Measurements from ENCODE around the gene GPRIN1. TPM values are rescaled to one million over a fixed set of nuclear protein-coding genes. Genes with fewer than 3 reads are reported as not detected.

Gene GPRIN1
- polyA plus RNA-seq, 1 donor: 7.0 TPM

DNA sequence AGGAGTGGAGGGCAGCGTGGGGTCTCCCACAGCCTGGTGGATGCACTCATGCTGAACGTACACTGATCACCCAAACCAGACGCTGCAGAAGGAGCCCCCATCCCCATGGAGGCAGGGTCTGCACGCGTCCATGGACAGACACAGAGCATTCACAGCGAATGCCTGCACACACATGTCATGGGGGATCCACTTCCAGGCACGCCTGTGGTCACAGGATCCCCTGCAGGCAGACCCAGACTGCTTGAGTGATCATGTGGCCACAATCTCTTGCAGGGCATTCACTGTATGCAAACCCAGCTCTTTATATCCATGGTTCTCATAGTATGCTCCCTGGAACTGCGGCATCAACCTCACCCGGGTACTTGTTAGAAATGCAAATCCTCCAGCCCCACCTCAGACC, 15.0 kb upstream of the GPRIN1 start:
- Histone ChIP-seq H3K36me3 (ENCODE audit: control insufficient read depth, insufficient read depth, low read length) (no peaks in the 10 kb centered on the region), H3K9me3 (ENCODE audit: control insufficient read depth, low read depth, low read length) (peaks cover 10% of the 10 kb centered on the region), H3K27ac (ENCODE audit: low read length) (no peak overlapping the region), H3K4me1 (ENCODE audit: control insufficient read depth, insufficient read depth, low read length) (peaks cover 9% of the 10 kb centered on the region), H3K27me3 (ENCODE audit: control insufficient read depth, insufficient read depth, low read length) (peaks cover 89% of the 10 kb centered on the region), H3K4me3 (ENCODE audit: low read length) (no peak overlapping the region)
- no CpG with 5 or more reads among the region's 9 CpGs for WGBS (ENCODE audit: insufficient coverage, low lambda C conversion rate)
- no peak for DNase-seq

GRCh38 chr5:176624142-176624541, 14.2 kb upstream of the GPRIN1 start:
- Histone ChIP-seq H3K4me1 (ENCODE audit: control insufficient read depth, insufficient read depth, low read length) (peaks cover 10% of the 10 kb centered on the region), H3K36me3 (ENCODE audit: control insufficient read depth, insufficient read depth, low read length) (no peaks in the 10 kb centered on the region), H3K27ac (ENCODE audit: low read length) (no peak overlapping the region), H3K4me3 (ENCODE audit: low read length) (no peak overlapping the region), H3K9me3 (ENCODE audit: control insufficient read depth, low read depth, low read length) (peaks cover 12% of the 10 kb centered on the region), H3K27me3 (ENCODE audit: control insufficient read depth, insufficient read depth, low read length) (peaks cover 89% of the 10 kb centered on the region)
- WGBS (ENCODE audit: insufficient coverage, low lambda C conversion rate): no CpG with 5 or more reads among the region's 4 CpGs
- no peak for DNase-seq

- no peak for DNase-seq
- Histone ChIP-seq H3K4me1 (ENCODE audit: control insufficient read depth, insufficient read depth, low read length) (peaks cover 15% of the 10 kb centered on the region), H3K27me3 (ENCODE audit: control insufficient read depth, insufficient read depth, low read length) (peaks cover 88% of the 10 kb centered on the region)
Observed at GRCh38 chr5:176621661-176622079, 11.7 kb upstream of the GPRIN1 start.

GRCh38 chr5:176620333-176620981, 10.5 kb upstream of the GPRIN1 start:
- H3K27me3 ChIP-seq (ENCODE audit: control insufficient read depth, insufficient read depth, low read length): peaks cover 88% of the 10 kb centered on the region
- H3K4me3 ChIP-seq (ENCODE audit: low read length): no peak overlapping the region
- 10% methylated on average over 2 of the region's 32 CpGs for WGBS (ENCODE audit: insufficient coverage, low lambda C conversion rate)
- H3K4me1 ChIP-seq (ENCODE audit: control insufficient read depth, insufficient read depth, low read length): peaks cover 15% of the 10 kb centered on the region
- no peak for DNase-seq
- H3K36me3 ChIP-seq (ENCODE audit: control insufficient read depth, insufficient read depth, low read length): no peaks in the 10 kb centered on the region
- H3K9me3 ChIP-seq (ENCODE audit: control insufficient read depth, low read depth, low read length): peaks cover 14% of the 10 kb centered on the region
- no peak overlapping the region for H3K27ac ChIP-seq (ENCODE audit: low read length)

More at GRCh38 chr5:176621661-176622079, 11.7 kb upstream of the GPRIN1 start:
- Histone ChIP-seq H3K36me3 (ENCODE audit: control insufficient read depth, insufficient read depth, low read length) (no peaks in the 10 kb centered on the region), H3K9me3 (ENCODE audit: control insufficient read depth, low read depth, low read length) (peaks cover 14% of the 10 kb centered on the region), H3K4me3 (ENCODE audit: low read length) (no peak overlapping the region), H3K27ac (ENCODE audit: low read length) (no peak overlapping the region)
- no CpG with 5 or more reads among the region's 13 CpGs for WGBS (ENCODE audit: insufficient coverage, low lambda C conversion rate)

DNA sequence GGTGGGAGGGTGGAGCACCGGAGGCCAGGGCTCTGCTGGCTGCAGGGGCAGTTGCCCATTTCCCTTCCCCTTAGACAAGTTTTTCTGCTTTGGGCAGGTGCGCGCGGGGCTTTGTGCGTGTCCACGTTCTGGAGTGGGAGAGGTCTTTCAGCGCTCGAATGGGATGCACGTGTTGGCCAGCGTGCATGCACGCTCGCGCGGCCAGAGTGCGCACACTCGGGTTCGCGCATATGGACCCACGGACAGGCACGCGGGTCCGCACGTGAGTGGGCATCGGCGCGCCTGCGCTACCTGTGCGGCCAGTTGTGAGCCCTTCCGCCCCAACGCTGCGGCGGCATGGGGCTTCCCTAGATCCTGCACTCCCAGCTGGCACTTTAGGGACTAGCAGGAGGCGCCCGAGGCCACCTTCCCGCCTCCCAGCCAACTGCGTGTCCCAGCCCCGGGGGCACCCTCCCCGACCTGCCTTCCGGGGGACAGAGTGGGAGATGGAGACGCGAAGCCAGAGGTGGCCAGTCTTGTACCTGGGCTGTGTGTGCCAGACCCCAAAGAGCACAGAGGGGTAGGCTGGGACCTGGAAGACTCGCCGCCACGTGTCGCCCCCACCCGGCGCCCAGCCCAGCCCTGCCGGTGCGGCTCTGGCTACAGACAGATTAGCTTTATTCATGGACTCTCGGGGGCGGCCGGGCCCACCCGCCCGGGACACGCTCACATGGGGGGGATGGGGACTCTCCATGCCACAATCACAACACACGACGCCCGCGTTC, 9.8 kb upstream of the GPRIN1 start:
- Histone ChIP-seq H3K9me3 (ENCODE audit: control insufficient read depth, low read depth, low read length) (peaks cover 14% of the 10 kb centered on the region), H3K27ac (ENCODE audit: low read length) (no peak overlapping the region), H3K36me3 (ENCODE audit: control insufficient read depth, insufficient read depth, low read length) (no peaks in the 10 kb centered on the region), H3K4me1 (ENCODE audit: control insufficient read depth, insufficient read depth, low read length) (peaks cover 15% of the 10 kb centered on the region), H3K4me3 (ENCODE audit: low read length) (no peak overlapping the region), H3K27me3 (ENCODE audit: control insufficient read depth, insufficient read depth, low read length) (peaks cover 83% of the 10 kb centered on the region)
- DNase-seq: no peak
- no CpG with 5 or more reads among the region's 59 CpGs for WGBS (ENCODE audit: insufficient coverage, low lambda C conversion rate)

- H3K27ac ChIP-seq (ENCODE audit: low read length): no peak overlapping the region
- peak; percentile 78 to 83 for DNase-seq
- H3K9me3 ChIP-seq (ENCODE audit: control insufficient read depth, low read depth, low read length): peaks cover 14% of the 10 kb centered on the region
- peak overlapping the region; percentile 16 for H3K4me3 ChIP-seq (ENCODE audit: low read length)
- no CpG with 5 or more reads among the region's 31 CpGs for WGBS (ENCODE audit: insufficient coverage, low lambda C conversion rate)
- peaks cover 15% of the 10 kb centered on the region for H3K4me1 ChIP-seq (ENCODE audit: control insufficient read depth, insufficient read depth, low read length)
- H3K27me3 ChIP-seq (ENCODE audit: control insufficient read depth, insufficient read depth, low read length): peaks cover 80% of the 10 kb centered on the region
- no peaks in the 10 kb centered on the region for H3K36me3 ChIP-seq (ENCODE audit: control insufficient read depth, insufficient read depth, low read length)
Observed at GRCh38 chr5:176619203-176619568, 9.2 kb upstream of the GPRIN1 start.

GRCh38 chr5:176618783-176619182, 8.8 kb upstream of the GPRIN1 start:
- H3K36me3 ChIP-seq (ENCODE audit: control insufficient read depth, insufficient read depth, low read length): no peaks in the 10 kb centered on the region
- H3K4me3 ChIP-seq (ENCODE audit: low read length): peak overlapping the region; percentile 16
- no peak overlapping the region for H3K27ac ChIP-seq (ENCODE audit: low read length)
- peaks cover 15% of the 10 kb centered on the region for H3K4me1 ChIP-seq (ENCODE audit: control insufficient read depth, insufficient read depth, low read length)
- H3K27me3 ChIP-seq (ENCODE audit: control insufficient read depth, insufficient read depth, low read length): peaks cover 76% of the 10 kb centered on the region
- H3K9me3 ChIP-seq (ENCODE audit: control insufficient read depth, low read depth, low read length): peaks cover 14% of the 10 kb centered on the region
- WGBS (ENCODE audit: insufficient coverage, low lambda C conversion rate): no CpG with 5 or more reads among the region's 19 CpGs
- no peak for DNase-seq

DNA sequence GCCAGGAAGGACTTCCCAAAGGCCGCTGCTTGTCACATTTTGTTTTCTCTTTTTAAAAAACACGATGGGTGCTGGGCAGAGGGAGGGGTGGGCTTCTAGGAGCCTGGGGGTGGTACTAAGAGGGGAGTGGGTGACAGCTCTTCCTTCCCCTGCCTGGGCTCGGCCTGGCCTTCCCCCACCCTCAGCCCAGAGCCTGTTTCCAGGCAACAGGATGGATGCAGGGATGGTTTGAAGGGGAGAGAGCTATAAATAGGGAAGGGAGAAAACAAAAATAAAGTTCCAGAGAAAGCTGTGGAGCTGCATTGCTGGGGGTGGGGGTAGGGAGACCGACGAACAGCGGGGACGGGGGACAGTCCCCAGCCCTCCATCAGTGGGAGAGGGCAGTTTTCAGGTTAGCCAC, 6.6 kb upstream of the GPRIN1 start:
- H3K27me3 ChIP-seq (ENCODE audit: control insufficient read depth, insufficient read depth, low read length): peaks cover 84% of the 10 kb centered on the region
- peaks cover 14% of the 10 kb centered on the region for H3K9me3 ChIP-seq (ENCODE audit: control insufficient read depth, low read depth, low read length)
- H3K4me3 ChIP-seq (ENCODE audit: low read length): no peak overlapping the region
- DNase-seq: no peak
- WGBS (ENCODE audit: insufficient coverage, low lambda C conversion rate): no CpG with 5 or more reads among the region's 7 CpGs
- H3K36me3 ChIP-seq (ENCODE audit: control insufficient read depth, insufficient read depth, low read length): no peaks in the 10 kb centered on the region
- peaks cover 15% of the 10 kb centered on the region for H3K4me1 ChIP-seq (ENCODE audit: control insufficient read depth, insufficient read depth, low read length)
- H3K27ac ChIP-seq (ENCODE audit: low read length): no peak overlapping the region

GRCh38 chr5:176614805-176615478, 5.0 kb upstream of the GPRIN1 start:
- WGBS (ENCODE audit: insufficient coverage, low lambda C conversion rate): 80% methylated on average over 1 of the region's 8 CpGs
- no peak for DNase-seq
- no peak overlapping the region for H3K4me3 ChIP-seq (ENCODE audit: low read length)
- H3K9me3 ChIP-seq (ENCODE audit: control insufficient read depth, low read depth, low read length): peaks cover 10% of the 10 kb centered on the region
- H3K27me3 ChIP-seq (ENCODE audit: control insufficient read depth, insufficient read depth, low read length): peaks cover 74% of the 10 kb centered on the region
- H3K4me1 ChIP-seq (ENCODE audit: control insufficient read depth, insufficient read depth, low read length): peaks cover 10% of the 10 kb centered on the region
- H3K27ac ChIP-seq (ENCODE audit: low read length): no peak overlapping the region
- H3K36me3 ChIP-seq (ENCODE audit: control insufficient read depth, insufficient read depth, low read length): no peaks in the 10 kb centered on the region

- Histone ChIP-seq H3K4me1 (ENCODE audit: control insufficient read depth, insufficient read depth, low read length) (no peaks in the 10 kb centered on the region), H3K4me3 (ENCODE audit: low read length) (no peak overlapping the region), H3K27ac (ENCODE audit: low read length) (no peak overlapping the region), H3K9me3 (ENCODE audit: control insufficient read depth, low read depth, low read length) (no peaks in the 10 kb centered on the region), H3K36me3 (ENCODE audit: control insufficient read depth, insufficient read depth, low read length) (no peaks in the 10 kb centered on the region), H3K27me3 (ENCODE audit: control insufficient read depth, insufficient read depth, low read length) (peaks cover 69% of the 10 kb centered on the region)
- no peak for DNase-seq
- WGBS (ENCODE audit: insufficient coverage, low lambda C conversion rate): no CpG with 5 or more reads among the region's 2 CpGs
Observed at GRCh38 chr5:176612855-176613254, 2.9 kb upstream of the GPRIN1 start.

Data from large intestine (tissue), 3 donors.